ENCODE measurements around the gene GRK5.

DNA sequence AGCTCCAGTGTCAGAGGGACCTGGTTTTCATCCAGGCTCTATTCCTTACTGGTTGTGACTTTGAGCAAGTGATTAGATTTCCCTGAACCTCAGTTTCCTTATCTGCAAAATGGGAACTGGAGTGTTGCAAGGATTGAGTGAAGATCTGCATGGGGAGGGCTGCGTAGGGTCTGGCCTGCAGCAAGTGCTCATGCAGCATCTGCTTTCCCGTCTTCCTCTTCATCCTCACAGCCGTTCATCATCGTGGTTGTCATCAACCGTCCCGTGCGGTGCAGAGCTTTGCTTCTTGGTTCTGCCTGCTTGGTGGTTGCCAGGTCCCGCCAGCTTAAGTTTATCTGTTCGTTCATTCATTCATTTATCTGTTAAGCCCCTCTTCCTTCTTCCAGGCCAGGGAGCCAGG lies 135.0 kb downstream of the GRK5 start:
- TF ChIP-seq, protein P1, sequence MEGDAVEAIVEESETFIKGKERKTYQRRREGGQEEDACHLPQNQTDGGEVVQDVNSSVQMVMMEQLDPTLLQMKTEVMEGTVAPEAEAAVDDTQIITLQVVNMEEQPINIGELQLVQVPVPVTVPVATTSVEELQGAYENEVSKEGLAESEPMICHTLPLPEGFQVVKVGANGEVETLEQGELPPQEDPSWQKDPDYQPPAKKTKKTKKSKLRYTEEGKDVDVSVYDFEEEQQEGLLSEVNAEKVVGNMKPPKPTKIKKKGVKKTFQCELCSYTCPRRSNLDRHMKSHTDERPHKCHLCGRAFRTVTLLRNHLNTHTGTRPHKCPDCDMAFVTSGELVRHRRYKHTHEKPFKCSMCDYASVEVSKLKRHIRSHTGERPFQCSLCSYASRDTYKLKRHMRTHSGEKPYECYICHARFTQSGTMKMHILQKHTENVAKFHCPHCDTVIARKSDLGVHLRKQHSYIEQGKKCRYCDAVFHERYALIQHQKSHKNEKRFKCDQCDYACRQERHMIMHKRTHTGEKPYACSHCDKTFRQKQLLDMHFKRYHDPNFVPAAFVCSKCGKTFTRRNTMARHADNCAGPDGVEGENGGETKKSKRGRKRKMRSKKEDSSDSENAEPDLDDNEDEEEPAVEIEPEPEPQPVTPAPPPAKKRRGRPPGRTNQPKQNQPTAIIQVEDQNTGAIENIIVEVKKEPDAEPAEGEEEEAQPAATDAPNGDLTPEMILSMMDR (IDR thresholded peaks at IDR 0.05): no peak
- no peak for TF ChIP-seq POLR2A (IDR thresholded peaks at IDR 0.05)

Measured in right lobe of liver (tissue), 4 donors.